MCF 10A (cell line): ENCODE measurements around the gene RNF213. TPM values are rescaled to one million over a fixed set of nuclear protein-coding genes. Genes with fewer than 3 reads are reported as not detected.

Experiments
- BruUV-seq: library from RNA; stranded (reverse); fragments of 400-500 nt; replicated peaks from 2 replicates; lab custom pipeline; 2021; lab: Mats Ljungman, UMichigan
- CTCF ChIA-PET: fragments of 300-600 bp; sonication (Branson Sonifier 250); formaldehyde crosslinking; extraction: SDS; loops from one replicate; lab custom pipeline; 2021; ENCODE audit warnings: antibody characterized with exemption, inconsistent platforms; lab: Yijun Ruan, JAX
- POLR2A ChIA-PET: fragments of 300-600, 350-650 bp; sonication (Branson Sonifier 250); formaldehyde crosslinking; extraction: SDS; loops from one replicate; lab custom pipeline; 2020; ENCODE audit warnings: antibody characterized with exemption, inconsistent platforms; lab: Yijun Ruan, JAX
- DNase-seq: peaks from one replicate; pipeline ENCODE4 v3.0.0-alpha.2; 2018; ENCODE audit not compliant: unreplicated experiment
- H3K27ac Mint-ChIP-seq: one replicate; pipeline ENCODE4 v1.8.0; 2022; ENCODE audit warnings: mild to moderate bottlenecking, low read depth, mixed read lengths; ENCODE audit not compliant: unreplicated experiment
- H3K27me3 Mint-ChIP-seq: one replicate; pipeline ENCODE4 v1.8.0; 2022; ENCODE audit warnings: mixed read lengths; ENCODE audit not compliant: insufficient read depth, unreplicated experiment
- H3K36me3 Mint-ChIP-seq: one replicate; pipeline ENCODE4 v1.8.0; 2022; ENCODE audit warnings: mild to moderate bottlenecking, moderate library complexity, mixed read lengths; ENCODE audit not compliant: insufficient read depth, unreplicated experiment
- H3K4me1 Mint-ChIP-seq: one replicate; pipeline ENCODE4 v1.8.0; 2022; ENCODE audit warnings: mixed read lengths; ENCODE audit not compliant: insufficient read depth, unreplicated experiment
- H3K4me3 Mint-ChIP-seq: one replicate; pipeline ENCODE4 v1.8.0; 2022; ENCODE audit warnings: mild to moderate bottlenecking, moderate library complexity, mixed read lengths; ENCODE audit not compliant: unreplicated experiment
- H3K9me3 Mint-ChIP-seq: one replicate; pipeline ENCODE4 v1.8.0; 2022; ENCODE audit warnings: mixed read lengths; ENCODE audit not compliant: unreplicated experiment
- intact Hi-C: fragments of 100-400 bp; cut with micrococcal nuclease; formaldehyde crosslinking; loops from 2 replicates; pipeline ENCODE4 v1.14.1; 2022
- total RNA-seq: library from RNA; stranded (reverse); gene quantifications from 2 replicates; pipeline ENCODE4 v1.2.3, GENCODE V29; 2022
- TF ChIP-seq, protein P1 (sequence below): fragments of 200-600 bp; IDR thresholded peaks from one replicate; pipeline ENCODE4 v1.8.0; 2022; ENCODE audit warnings: antibody characterized with exemption, mild to moderate bottlenecking; ENCODE audit not compliant: unreplicated experiment

Gene RNF213
- total RNA-seq, 1 experiment from 2014 or later, result 50.5 TPM

DNA sequence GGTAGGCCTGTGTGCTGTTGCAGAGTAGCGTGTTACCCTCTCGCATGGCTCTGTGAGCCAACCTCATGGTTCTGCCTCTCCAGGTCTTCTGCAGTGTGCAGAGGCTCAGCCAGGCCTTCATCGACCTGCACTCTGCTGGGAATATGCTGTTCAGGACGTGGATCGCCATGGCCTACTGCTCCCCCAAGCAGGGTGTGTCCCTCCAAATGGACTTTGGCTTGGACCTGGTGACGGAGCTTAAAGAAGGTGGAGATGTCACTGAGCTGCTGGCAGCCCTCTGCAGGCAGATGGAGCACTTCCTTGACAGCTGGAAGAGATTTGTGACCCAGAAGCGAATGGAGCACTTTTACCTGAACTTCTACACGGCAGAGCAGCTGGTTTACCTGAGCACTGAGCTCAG is 78.5 kb downstream of the RNF213 start:
- BruUV-seq, result no TSS peak
- H3K4me1 Mint-ChIP-seq, result no peaks in the 10 kb centered on the region
- H3K4me3 Mint-ChIP-seq, result no peak overlapping the region
- H3K27ac Mint-ChIP-seq, result no peak overlapping the region
- no peaks in the 10 kb centered on the region for H3K9me3 Mint-ChIP-seq
- POLR2A ChIA-PET, result no interaction called here
- intact Hi-C loops, result no loop called here
- peaks cover 92% of the 10 kb centered on the region for H3K36me3 Mint-ChIP-seq
- CTCF ChIA-PET, result no interaction called here
- no peaks in the 10 kb centered on the region for H3K27me3 Mint-ChIP-seq
- DNase-seq, result no peak
- TF ChIP-seq, protein P1, sequence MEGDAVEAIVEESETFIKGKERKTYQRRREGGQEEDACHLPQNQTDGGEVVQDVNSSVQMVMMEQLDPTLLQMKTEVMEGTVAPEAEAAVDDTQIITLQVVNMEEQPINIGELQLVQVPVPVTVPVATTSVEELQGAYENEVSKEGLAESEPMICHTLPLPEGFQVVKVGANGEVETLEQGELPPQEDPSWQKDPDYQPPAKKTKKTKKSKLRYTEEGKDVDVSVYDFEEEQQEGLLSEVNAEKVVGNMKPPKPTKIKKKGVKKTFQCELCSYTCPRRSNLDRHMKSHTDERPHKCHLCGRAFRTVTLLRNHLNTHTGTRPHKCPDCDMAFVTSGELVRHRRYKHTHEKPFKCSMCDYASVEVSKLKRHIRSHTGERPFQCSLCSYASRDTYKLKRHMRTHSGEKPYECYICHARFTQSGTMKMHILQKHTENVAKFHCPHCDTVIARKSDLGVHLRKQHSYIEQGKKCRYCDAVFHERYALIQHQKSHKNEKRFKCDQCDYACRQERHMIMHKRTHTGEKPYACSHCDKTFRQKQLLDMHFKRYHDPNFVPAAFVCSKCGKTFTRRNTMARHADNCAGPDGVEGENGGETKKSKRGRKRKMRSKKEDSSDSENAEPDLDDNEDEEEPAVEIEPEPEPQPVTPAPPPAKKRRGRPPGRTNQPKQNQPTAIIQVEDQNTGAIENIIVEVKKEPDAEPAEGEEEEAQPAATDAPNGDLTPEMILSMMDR, result no peak

DNA sequence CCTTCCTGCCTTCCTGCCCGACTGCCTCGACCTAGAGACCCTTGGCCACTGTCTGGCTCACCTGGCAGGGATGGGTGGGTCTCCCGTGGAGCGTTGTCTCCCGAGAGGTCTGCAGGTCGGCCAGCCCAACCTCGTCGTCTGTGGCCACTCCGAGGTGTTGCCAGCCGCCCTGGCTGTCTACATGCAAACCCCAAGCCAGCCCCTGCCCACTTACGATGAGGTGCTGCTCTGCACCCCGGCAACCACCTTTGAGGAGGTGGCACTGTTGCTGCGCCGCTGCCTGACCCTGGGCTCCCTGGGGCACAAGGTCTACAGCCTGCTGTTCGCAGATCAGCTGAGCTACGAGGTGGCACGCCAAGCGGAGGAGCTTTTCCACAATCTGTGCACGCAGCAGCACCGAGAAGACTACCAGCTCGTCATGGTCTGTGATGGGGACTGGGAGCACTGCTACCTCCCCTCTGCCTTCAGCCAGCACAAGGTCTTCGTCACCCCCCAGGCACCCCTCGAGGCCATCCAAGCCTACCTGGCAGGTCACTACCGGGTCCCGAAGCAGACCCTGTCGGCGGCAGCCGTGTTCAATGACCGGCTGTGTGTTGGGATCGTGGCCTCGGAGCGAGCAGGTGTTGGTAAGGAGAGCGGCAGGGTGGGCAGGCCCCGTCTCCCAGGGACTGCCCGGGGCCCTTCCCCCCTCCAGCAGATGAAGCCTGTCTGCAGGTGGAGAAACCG is 79.2 kb downstream of the RNF213 start:
- no peak overlapping the region for H3K4me3 Mint-ChIP-seq
- TF ChIP-seq, protein P1, result no peak
- H3K27me3 Mint-ChIP-seq, result no peaks in the 10 kb centered on the region
- no peak overlapping the region for H3K27ac Mint-ChIP-seq
- H3K9me3 Mint-ChIP-seq, result no peaks in the 10 kb centered on the region
- no peak for DNase-seq
- no peaks in the 10 kb centered on the region for H3K4me1 Mint-ChIP-seq
- peaks cover 92% of the 10 kb centered on the region for H3K36me3 Mint-ChIP-seq
- ChIA-PET POLR2A (no interaction called here), CTCF (no interaction called here)
- BruUV-seq, result no TSS peak
- intact Hi-C loops, result no loop called here

DNA sequence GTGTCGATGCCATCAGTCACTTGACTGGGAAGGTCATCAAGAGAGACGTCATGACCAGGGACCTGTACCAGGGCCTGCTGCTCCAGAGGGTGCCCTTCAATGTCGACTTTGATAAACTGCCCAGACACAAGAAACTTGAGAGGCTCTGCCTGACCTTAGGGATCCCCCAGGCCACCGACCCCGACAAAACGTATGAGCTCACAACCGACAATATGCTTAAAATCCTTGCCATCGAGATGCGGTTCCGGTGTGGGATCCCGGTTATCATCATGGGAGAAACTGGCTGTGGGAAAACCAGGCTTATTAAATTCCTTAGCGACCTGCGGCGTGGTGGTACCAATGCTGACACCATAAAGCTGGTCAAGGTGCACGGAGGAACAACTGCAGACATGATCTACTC is 84.7 kb downstream of the RNF213 start:
- no peak for DNase-seq
- Mint-ChIP-seq H3K4me1 (no peaks in the 10 kb centered on the region), H3K27ac (no peak overlapping the region), H3K27me3 (no peaks in the 10 kb centered on the region), H3K36me3 (peaks cover 92% of the 10 kb centered on the region), H3K9me3 (no peaks in the 10 kb centered on the region), H3K4me3 (no peak overlapping the region)
- CTCF ChIA-PET, result interaction anchor here (1.0 kb wide), 1 partner anchor 263 kb away, joined by 3 read pairs; no protein-coding TSS in a partner anchor
- TF ChIP-seq, protein P1, result no peak
- no TSS peak for BruUV-seq
- intact Hi-C loops, result no loop called here
- POLR2A ChIA-PET, result interaction anchor here (1.3 kb wide), 1 partner anchor 17 kb away, joined by 3 read pairs; no protein-coding TSS in a partner anchor

DNA sequence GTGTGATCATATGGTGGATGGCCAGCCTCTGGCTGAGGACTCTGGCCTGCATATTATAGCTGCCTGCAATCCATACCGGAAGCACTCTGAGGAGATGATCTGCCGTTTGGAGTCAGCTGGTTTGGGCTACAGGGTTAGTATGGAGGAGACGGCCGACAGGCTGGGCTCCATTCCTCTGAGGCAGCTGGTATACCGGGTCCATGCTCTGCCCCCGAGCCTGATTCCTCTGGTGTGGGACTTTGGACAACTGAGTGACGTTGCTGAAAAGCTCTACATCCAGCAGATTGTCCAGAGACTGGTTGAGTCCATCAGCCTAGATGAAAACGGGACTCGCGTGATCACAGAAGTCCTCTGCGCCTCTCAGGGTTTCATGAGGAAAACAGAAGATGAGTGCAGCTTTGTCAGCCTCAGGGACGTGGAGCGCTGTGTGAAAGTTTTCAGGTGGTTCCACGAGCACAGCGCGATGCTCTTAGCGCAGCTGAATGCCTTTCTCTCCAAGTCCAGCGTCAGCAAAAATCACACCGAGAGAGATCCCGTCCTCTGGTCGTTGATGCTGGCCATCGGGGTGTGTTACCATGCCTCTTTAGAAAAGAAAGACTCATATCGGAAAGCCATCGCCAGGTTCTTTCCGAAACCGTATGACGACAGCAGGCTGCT is 85.3 kb downstream of the RNF213 start:
- intact Hi-C loops, result no loop called here
- Mint-ChIP-seq H3K4me3 (no peak overlapping the region), H3K27me3 (no peaks in the 10 kb centered on the region), H3K27ac (no peak overlapping the region), H3K4me1 (no peaks in the 10 kb centered on the region), H3K36me3 (peaks cover 92% of the 10 kb centered on the region), H3K9me3 (no peaks in the 10 kb centered on the region)
- TF ChIP-seq, protein P1, result no peak
- no peak for DNase-seq
- no TSS peak for BruUV-seq
- ChIA-PET POLR2A (interaction anchor here (1.3 kb wide), 1 partner anchor 16 kb away, joined by 3 read pairs; no protein-coding TSS in a partner anchor), CTCF (interaction anchor here (1.0 kb wide), 1 partner anchor 263 kb away, joined by 3 read pairs; no protein-coding TSS in a partner anchor)
